NCI-H2107 (cell line): Measurements from ENCODE around the gene DNAJC12.
A peak's percentile ranks its signal among the peaks of the same experiment; 100 is the strongest.
"Not testable (repeated sequence)": the region's sequence is repeated elsewhere in the genome, so short reads cannot be mapped to it uniquely, and the experiment has no call there.

Source experiments
- DNase-seq: peaks from one replicate; lab custom pipeline; 2025; lab: John Stamatoyannopoulos, UW

Gene DNAJC12

DNA sequence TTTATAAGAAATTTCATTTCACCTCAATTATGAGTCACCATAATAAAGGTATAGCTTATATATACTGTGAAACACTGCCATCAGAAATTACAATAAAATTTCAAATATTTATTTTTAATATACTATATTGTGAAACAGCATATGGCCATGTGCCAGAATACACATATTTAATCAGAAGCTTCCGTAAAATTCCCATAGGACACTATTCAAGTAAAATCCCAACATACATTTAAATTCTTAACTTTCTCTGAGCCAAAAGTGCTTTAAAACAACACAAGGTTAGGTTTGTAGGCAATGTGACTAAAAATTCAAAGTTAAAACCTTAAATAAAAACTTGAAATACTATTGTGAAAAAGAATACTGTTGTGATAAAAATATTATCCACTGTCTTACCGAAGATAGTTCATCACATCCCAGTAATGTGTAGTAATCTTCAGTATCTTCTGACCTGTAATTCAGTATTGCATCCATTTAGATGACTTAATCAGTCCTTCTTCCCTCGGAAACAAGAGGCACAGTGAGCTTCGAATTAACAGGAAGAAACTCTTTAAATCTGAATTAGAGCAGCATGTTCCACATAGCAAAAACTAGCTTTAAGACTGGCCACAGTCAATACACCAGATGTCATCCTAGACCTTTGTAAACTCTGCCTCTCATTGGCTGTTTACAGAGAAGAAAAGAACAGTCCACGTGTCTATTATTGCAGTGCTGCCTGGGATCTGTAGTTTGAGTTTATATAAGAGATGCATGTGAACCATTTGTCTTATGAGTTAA is at the start of gene DNAJC12:
Gene DNAJC12, minus strand, starts transcription at position 648 of the 774 bp plus-strand sequence. Its CDS starts 177 bp downstream, at position 471.
- no peak for DNase-seq

DNA sequence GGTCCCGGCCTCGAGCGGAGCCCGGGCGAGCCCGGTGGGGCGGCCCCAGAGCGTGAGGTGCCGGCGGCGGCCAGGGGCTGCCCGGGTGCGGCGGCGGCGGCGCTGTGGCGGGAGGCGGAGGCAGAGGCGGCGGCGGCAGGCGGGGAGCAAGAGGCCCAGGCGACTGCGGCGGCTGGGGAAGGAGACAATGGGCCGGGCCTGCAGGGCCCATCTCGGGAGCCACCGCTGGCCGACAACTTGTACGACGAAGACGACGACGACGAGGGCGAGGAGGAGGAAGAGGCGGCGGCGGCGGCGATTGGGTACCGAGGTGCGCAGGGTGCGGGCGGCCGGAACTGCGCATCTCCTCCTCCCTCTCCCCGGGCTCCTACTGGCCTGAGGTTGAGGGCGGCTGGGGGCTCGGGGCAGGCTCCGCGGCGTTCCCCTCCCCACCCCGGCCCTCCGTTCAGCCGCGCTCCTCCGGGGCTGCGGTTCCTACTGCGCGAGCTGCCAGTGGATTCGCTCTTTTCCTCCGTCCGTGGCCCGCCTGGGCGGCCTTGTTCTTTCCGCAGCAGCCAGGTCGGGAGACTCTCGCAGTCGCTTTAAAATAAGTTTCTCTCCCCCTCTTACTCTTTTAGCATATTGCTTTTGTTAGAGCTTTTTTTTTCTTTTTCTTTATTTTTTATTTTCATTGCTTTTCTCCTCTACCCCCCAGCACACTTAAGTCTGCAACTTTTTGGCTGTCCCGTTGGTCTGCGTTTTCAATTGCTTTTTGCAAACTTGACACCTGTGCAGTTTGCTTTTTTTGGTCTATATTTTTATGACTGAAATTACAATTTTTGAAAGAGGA is 47.1 kb upstream of the DNAJC12 start:
- peak; percentile 8 for DNase-seq

DNA sequence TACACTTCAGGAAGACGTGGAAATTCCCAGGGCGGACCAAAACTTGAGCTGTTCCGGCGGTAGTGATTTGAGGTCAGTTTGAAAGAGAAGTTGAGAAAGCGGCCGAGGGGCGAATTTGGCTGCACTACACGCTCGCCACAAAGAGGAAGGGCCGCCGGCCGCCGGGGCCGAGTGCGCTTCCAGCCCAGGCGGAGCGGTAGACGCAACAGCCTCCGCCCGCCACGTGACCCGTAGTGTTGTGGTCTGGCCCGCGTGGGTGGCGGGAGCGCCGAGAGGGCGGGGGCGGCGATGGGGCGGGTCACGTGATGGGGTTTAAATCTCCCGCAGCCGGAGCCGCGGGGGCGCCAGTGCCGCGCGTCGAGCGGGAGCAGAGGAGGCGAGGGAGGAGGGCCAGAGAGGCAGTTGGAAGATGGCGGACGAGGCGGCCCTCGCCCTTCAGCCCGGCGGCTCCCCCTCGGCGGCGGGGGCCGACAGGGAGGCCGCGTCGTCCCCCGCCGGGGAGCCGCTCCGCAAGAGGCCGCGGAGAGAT is 46.4 kb upstream of the DNAJC12 start, which contains the start of gene SIRT1:
Gene SIRT1, plus strand, starts transcription at position 344 of the 529 bp plus-strand sequence. Its CDS starts 66 bp downstream, at position 410.
- DNase-seq, result peak; percentile 69

DNA sequence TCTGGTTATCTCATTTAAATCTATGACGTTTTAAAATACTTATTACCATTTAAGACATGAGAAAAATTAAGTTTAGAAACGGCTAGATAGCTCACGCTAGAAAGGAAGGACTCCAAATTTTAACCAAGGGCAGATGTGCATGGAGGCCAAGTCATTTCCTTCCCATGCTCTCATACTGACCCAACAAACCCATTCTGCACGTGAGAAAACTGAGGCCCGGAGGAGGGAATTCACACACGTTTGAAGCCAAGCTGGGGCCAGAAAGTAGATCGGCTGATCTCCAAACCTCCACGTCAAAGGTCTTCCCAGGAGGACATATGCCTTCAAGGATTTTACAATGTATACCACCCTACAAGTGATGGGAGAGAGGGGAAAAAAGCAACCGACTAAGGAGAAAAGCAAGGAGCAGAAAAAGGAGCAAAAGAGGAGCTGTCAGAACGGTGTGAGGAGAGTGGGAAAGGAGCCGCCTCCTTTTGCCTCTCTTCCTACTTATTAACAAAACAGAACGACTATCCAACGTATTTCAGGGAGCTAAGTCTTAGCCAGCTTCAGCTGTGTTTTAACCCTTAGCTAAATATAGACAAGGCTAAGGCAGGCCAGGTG is 45.8 kb upstream of the DNAJC12 start:
- no peak for DNase-seq

DNA sequence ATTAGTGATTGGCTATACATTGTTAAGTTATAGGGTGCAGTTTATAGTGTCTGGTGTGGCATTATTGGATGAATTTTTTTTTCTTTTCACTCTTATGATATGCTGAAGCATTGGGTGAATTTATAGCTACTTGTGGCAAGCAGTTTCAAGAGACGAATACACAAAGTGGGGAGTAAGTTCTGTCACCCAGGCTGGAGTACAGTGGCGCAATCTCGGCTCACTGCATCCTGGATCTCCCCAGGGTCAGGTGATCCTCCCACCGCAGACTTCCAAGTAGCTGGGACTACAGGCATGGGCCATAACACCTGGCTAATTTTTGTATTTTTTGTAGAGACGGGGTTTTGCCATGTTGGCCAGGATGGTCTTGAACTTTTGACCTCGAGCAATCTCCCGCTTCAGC is 40.1 kb upstream of the DNAJC12 start:
- no peak for DNase-seq

GRCh38 chr10:67877421-67877820 is 39.4 kb upstream of the DNAJC12 start:
- not testable (repeated sequence) for DNase-seq

GRCh38 chr10:67875340-67876238 is 37.6 kb upstream of the DNAJC12 start:
- DNase-seq, result no peak

DNA sequence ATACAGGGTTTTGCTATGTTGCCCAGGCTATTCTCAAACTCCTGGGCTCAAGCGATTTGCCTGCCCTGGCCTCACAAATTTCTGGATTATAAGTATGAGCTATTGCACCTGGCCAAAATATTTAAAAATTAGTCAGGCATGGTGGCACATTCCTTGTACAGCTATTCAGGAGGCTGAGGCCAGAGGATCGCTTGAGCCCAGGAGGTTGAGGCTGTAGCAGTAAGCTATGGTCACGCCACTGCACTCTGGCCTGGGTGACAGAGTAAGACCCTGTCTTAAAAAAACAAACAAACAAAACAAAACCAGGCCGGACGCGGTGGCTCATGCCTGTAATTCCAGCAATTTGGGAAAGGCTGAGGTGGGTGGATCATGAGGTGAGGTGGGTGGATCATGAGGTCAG is 32.0 kb upstream of the DNAJC12 start:
- DNase-seq, result no peak

DNA sequence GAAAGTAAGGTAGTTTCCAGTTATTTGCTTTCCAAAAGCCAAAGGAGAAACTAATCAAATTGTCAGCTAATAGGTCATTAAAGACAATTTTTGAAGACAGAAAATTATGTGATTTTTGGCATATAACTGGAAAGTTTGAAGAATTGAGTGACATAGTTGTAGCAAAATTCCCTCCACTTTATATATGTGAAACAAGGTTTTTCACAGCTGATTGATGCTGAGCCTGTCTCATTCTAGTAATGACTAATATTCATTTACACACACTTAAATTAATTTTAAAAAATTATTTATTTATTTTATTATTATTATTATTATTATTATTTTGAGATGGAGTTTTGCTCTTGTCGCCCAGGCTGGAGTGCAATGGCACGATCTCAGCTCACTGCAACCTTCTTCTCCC is 30.1 kb upstream of the DNAJC12 start:
- no peak for DNase-seq

DNA sequence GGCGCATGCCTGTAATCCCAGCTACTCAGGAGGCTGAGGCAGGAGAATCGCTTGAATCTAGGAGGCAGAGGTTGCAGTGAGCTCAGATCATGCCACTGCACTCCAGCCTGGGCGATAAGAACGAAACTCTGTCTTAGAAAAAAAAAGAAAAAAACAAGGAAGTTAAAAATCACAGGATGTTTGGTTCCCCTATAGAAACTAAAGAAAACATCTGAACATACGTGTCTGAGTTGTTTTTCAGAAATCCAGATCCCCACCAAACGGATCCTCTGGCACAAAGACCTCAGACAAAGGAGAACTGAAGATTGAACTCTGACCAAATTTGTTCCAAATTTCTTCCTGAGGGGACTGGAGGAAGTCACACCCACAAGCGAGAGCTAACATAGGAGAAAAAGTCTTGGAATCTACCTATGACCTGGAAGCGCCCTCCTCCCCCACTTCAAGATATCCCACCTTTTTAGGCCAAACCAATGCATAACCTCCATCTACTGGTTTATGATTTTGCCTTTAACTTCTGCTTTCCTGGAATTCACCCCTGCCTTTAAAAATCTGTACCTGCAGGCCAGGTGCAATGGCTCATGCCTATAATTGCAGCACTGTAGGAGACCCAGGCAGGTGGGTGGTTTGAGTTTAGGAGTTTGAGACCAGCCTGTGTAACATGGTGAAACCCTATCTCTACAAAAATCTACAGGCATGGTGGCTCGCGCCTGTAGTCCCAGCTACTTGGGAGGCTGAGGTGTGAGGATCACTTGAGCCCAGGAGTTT is 26.8 kb upstream of the DNAJC12 start:
- DNase-seq, result no peak

- DNase-seq, result no peak
These were observed 25.1 kb upstream of the DNAJC12 start for GRCh38 chr10:67863094-67863493.

DNA sequence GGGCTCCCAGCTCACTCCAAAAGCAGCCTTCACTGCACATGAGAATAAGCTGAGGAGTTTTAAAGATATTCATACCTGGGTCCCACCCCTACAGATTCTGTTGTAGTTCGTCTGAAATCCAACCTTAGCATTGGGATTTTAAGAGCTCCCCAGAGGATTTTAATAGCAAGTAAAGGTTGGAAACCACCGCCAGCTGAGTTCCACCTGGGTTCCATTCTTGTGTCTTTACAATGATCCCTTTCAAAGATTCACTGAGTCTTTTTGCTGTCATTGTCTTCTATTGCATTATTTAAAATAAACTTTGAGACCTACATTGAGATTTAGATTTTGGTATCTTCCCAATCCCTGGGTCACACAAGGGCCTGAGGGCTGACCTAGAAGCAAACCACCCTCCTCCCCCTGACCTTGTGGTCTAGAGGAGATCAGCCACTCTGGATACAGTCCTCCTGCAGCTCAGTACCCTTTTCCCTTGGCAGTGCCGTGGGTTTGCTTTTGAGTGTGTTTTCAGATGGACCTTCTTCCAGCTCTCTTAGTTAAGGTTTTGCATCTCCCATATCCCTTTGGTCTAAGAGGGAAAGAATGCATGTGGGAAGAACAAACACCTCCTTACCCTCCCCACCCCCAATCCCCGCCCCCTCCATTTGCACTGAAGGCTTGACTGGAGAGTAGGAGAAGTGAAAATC is 23.9 kb upstream of the DNAJC12 start:
- DNase-seq, result no peak

GRCh38 chr10:67858971-67859370 is 21.0 kb upstream of the DNAJC12 start:
- DNase-seq, result no peak

- DNase-seq, result no peak
These were observed 15.5 kb upstream of the DNAJC12 start for GRCh38 chr10:67853512-67853911.

DNA sequence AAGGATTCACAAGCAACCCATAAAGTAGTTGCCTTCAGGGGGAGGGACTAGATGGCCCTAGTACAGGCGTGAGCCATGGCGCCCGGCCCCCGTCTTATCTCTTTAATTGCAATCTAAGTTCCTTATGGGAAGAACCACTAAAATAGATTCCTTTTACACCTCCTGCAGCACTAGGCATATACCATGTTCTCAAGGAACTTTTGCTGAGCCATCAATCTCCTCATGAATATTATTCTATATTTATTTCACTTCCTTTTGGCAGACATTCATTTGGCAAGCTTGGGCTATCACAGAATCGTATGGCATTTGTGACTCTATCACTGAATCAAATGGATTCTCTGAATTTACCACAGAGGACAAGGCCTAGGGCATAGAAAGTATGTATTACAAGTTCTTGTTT is 14.8 kb upstream of the DNAJC12 start:
- no peak for DNase-seq

- DNase-seq, result no peak
These were observed 13.2 kb upstream of the DNAJC12 start for GRCh38 chr10:67851186-67851585.

- DNase-seq, result peak; percentile 18
These were observed 11.5 kb upstream of the DNAJC12 start for GRCh38 chr10:67849331-67850011.

DNA sequence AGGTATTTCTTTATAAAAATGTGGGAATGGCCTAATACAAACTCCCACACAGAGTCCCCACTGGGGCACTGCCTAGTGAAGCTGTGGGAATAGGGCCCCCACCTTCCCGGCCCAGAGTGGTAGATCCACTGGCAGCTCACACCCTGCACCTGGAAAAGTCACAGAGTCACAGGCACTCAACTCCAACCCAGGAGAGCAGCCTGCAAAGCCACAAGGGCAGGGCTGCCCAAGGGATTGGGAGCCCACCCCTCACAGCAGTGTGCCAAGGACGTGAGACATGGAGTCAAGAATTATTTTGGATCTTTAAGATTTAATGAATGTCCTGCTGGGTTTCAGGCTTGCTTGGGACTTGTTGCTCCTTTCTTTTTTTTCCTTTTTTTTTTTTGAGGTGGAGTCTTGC is 5.3 kb upstream of the DNAJC12 start:
- DNase-seq, result no peak

DNA sequence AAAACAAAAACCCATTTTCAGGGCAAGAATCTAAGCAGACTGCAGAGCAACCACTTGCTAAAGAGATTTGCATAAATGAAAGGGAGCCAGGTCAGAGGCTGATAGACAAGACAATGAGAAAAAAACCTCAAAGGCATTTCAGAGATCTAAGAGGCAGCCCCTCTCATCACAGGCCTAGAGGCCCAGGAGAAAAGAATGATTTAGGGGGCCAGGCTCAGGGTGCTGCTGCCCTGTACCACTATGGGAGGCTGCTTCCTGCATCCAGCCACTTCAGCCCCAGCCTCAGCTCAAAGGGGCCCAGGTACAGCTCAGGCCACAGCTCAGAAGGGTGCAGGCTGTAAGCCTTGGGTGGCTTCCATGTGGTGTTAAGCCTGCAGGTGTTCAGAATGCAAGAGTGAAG is 3.7 kb upstream of the DNAJC12 start:
- DNase-seq, result no peak
